NT2/D1 (cell line): Measurements from ENCODE around the gene LRIF1.

Source experiments
- SUZ12 ChIP-seq: IDR thresholded peaks from 2 replicates; pipeline ENCODE4 v1.6.1; 2011; ENCODE audit not compliant: insufficient read length, insufficient read depth; ENCODE audit errors: extremely low read depth
- YY1 ChIP-seq: IDR thresholded peaks from 2 replicates; pipeline ENCODE4 v1.6.1; 2011; ENCODE audit not compliant: insufficient read length, insufficient read depth
- ZNF274 ChIP-seq: IDR thresholded peaks from 2 replicates; pipeline ENCODE4 v1.6.1; 2011; ENCODE audit warnings: mild to moderate bottlenecking, low read depth, low read length

DNA sequence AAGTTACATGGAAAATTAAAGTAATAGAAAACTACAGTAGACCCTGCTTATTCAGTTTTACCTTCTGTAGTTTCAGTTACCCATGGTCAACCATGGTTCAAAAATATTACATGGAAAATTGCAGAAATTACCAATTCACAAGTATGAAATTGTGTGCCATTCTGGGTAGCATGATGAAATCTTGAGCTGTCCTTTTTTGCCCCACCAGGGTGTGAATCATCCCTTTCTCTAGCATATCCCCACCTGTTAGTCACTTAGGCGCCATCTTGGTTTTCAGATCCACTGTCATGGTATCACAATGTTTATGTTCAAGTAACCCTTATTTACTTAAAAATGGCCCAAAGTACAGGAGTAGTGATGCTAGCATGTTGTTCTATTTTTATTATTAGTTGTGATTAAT lies 3.5 kb upstream of the LRIF1 start:
- no peak for TF ChIP-seq YY1
- TF ChIP-seq SUZ12: no peak
- TF ChIP-seq ZNF274: no peak
